Measurements from ENCODE around the gene ATXN7. TPM values are rescaled to one million over a fixed set of nuclear protein-coding genes. Genes with fewer than 3 reads are reported as not detected.

ATXN7 gene
- total RNA-seq, 2 experiments from 2014 or later: 15.2 to 35.2 TPM

DNA sequence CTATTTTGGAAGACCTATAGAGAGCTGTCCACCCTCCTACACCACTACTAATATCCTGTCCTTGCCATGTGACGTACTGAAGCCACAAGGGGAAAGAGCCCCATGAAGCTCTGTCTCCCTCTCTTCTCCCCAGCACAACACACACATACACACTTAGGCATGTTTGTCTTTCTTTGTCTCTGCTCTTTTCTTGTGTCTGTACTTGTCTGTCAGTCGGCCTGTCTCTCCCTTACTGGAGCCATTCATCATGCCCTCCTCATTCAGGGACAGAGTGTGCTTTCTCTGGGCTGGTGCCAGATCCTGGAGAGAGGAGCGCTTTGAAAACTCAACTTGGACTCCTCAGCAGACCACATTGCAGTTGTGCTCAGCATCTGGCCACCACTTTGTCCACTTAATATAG is 112.1 kb downstream of the ATXN7 start:
- CTCF ChIA-PET (ENCODE audit: unreplicated experiment): no interaction called here
- intact Hi-C loops (cut with micrococcal nuclease; ENCODE audit: unreplicated experiment): no loop called here
- Histone ChIP-seq H3K27ac (ENCODE audit: low read depth, low read length, poor library complexity, severe bottlenecking) (no peak overlapping the region), H3K4me2 (ENCODE audit: low read length) (no peak overlapping the region), H2AFZ (ENCODE audit: low read length) (no peak overlapping the region), H4K20me1 (ENCODE audit: insufficient read depth, low read length) (no peaks in the 10 kb centered on the region; the same call in 1 of the 2 replicates), H3K79me2 (ENCODE audit: insufficient read depth, low read depth, low read length) (no peaks in the 10 kb centered on the region), H3K4me1 (ENCODE audit: insufficient read depth, low read length, poor library complexity, severe bottlenecking) (no peaks in the 10 kb centered on the region), H3K4me3 (ENCODE audit: low read depth, low read length, poor library complexity, severe bottlenecking) (no peak overlapping the region), H3K36me3 (ENCODE audit: insufficient read depth, low read length) (peaks cover 29% of the 10 kb centered on the region), H3K9me3 (ENCODE audit: low read length) (no peaks in the 10 kb centered on the region), H3K9me2 (ENCODE audit: insufficient read depth, low read length) (no peaks in the 10 kb centered on the region)
- POLR2A ChIA-PET: interaction anchor here (0.8 to 1.0 kb wide), 2 partner anchors 8 to 14 kb away, joined by 3 to 4 read pairs; no protein-coding TSS in a partner anchor
- TF ChIP-seq EZH2phosphoT487 (IDR thresholded peaks at IDR 0.05; ENCODE audit: borderline replicate concordance, low read depth, low read length): no peak
- TF ChIP-seq, protein P1, sequence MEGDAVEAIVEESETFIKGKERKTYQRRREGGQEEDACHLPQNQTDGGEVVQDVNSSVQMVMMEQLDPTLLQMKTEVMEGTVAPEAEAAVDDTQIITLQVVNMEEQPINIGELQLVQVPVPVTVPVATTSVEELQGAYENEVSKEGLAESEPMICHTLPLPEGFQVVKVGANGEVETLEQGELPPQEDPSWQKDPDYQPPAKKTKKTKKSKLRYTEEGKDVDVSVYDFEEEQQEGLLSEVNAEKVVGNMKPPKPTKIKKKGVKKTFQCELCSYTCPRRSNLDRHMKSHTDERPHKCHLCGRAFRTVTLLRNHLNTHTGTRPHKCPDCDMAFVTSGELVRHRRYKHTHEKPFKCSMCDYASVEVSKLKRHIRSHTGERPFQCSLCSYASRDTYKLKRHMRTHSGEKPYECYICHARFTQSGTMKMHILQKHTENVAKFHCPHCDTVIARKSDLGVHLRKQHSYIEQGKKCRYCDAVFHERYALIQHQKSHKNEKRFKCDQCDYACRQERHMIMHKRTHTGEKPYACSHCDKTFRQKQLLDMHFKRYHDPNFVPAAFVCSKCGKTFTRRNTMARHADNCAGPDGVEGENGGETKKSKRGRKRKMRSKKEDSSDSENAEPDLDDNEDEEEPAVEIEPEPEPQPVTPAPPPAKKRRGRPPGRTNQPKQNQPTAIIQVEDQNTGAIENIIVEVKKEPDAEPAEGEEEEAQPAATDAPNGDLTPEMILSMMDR (conservative IDR thresholded peaks at IDR 0.05; ENCODE audit: low read length): no peak
- no TSS peak for BruUV-seq (replicated peaks)
- DNase-seq (ENCODE audit: low spot score): no peak

DNA sequence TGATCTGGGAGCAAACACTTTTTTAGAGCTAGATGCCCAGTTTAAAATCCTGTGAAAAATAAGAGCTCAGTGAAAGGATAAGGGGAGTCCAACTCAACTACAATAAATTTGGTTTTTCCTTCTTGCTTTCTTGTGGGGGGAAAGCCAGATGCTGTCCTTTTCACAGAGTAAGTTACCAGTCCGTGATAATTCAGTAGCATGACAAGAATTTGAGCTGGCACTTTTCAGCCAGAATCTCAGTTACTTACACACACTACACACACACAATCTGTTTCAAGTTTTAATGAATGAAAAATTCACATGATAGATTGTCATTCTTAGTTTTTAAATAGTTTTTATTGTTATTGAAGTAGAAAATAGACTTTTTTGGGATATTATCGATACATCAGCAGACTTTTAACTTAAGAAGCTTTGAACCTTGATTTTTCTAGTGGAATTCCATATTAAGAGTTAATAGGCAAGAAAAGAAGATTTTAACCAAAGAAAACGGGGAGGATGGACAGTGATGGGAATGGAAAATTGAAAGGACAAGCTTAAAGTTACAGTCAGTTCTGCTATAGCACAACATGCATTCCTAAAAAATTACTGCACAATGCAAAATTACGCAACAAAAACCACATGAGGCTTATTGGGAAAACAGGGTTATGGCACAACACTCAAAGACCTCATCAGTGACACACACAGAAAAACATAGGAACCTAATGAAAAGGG is 112.6 kb downstream of the ATXN7 start:
- Histone ChIP-seq H4K20me1 (ENCODE audit: insufficient read depth, low read length) (no peaks in the 10 kb centered on the region; the same call in 1 of the 2 replicates), H3K9me3 (ENCODE audit: low read length) (no peaks in the 10 kb centered on the region), H3K9me2 (ENCODE audit: insufficient read depth, low read length) (no peaks in the 10 kb centered on the region), H3K4me3 (ENCODE audit: low read depth, low read length, poor library complexity, severe bottlenecking) (no peak overlapping the region), H3K27ac (ENCODE audit: low read depth, low read length, poor library complexity, severe bottlenecking) (no peak overlapping the region), H3K79me2 (ENCODE audit: insufficient read depth, low read depth, low read length) (no peaks in the 10 kb centered on the region), H2AFZ (ENCODE audit: low read length) (no peak overlapping the region), H3K4me1 (ENCODE audit: insufficient read depth, low read length, poor library complexity, severe bottlenecking) (no peaks in the 10 kb centered on the region), H3K36me3 (ENCODE audit: insufficient read depth, low read length) (peaks cover 34% of the 10 kb centered on the region), H3K4me2 (ENCODE audit: low read length) (no peak overlapping the region)
- ChIA-PET POLR2A (interaction anchor here (0.8 to 1.0 kb wide), 2 partner anchors 9 to 15 kb away, joined by 3 to 4 read pairs; no protein-coding TSS in a partner anchor), CTCF (ENCODE audit: unreplicated experiment) (no interaction called here)
- no TSS peak for BruUV-seq (replicated peaks)
- intact Hi-C loops (cut with micrococcal nuclease; ENCODE audit: unreplicated experiment): no loop called here
- DNase-seq (ENCODE audit: low spot score): no peak
- no peak for TF ChIP-seq EZH2phosphoT487 (IDR thresholded peaks at IDR 0.05; ENCODE audit: borderline replicate concordance, low read depth, low read length)
- TF ChIP-seq, protein P1 (conservative IDR thresholded peaks at IDR 0.05; ENCODE audit: low read length): no peak

DNA sequence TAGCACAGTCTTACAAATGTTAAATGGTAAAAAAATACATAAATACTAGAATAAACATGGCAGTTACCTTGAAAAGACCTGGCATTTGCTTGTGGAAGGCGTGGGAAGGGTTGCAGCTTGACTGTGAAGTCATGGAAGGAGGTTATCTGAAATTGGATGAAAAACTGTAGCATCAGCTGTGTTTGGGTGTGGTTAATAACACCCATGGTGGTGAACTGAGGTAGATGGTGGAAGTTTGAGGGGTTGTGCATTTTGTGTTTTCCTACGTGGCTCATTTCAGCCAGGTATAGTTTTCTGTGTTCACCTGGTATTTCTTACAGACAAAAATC is 113.2 kb downstream of the ATXN7 start:
- Histone ChIP-seq H3K9me2 (ENCODE audit: insufficient read depth, low read length) (no peaks in the 10 kb centered on the region), H3K4me1 (ENCODE audit: insufficient read depth, low read length, poor library complexity, severe bottlenecking) (no peaks in the 10 kb centered on the region), H3K4me3 (ENCODE audit: low read depth, low read length, poor library complexity, severe bottlenecking) (no peak overlapping the region), H4K20me1 (ENCODE audit: insufficient read depth, low read length) (no peaks in the 10 kb centered on the region; the same call in 1 of the 2 replicates), H3K79me2 (ENCODE audit: insufficient read depth, low read depth, low read length) (no peaks in the 10 kb centered on the region), H2AFZ (ENCODE audit: low read length) (no peak overlapping the region), H3K9me3 (ENCODE audit: low read length) (no peaks in the 10 kb centered on the region), H3K4me2 (ENCODE audit: low read length) (no peak overlapping the region), H3K36me3 (ENCODE audit: insufficient read depth, low read length) (peaks cover 40% of the 10 kb centered on the region), H3K27ac (ENCODE audit: low read depth, low read length, poor library complexity, severe bottlenecking) (no peak overlapping the region)
- POLR2A ChIA-PET: interaction anchor here (0.6 to 1.2 kb wide), 3 partner anchors 8 to 20 kb away, joined by 3 to 9 read pairs (median 4); no protein-coding TSS in a partner anchor
- CTCF ChIA-PET (ENCODE audit: unreplicated experiment): no interaction called here
- TF ChIP-seq, protein P1 (conservative IDR thresholded peaks at IDR 0.05; ENCODE audit: low read length): no peak
- no peak for TF ChIP-seq EZH2phosphoT487 (IDR thresholded peaks at IDR 0.05; ENCODE audit: borderline replicate concordance, low read depth, low read length)
- intact Hi-C loops (cut with micrococcal nuclease; ENCODE audit: unreplicated experiment): no loop called here
- no peak for DNase-seq (ENCODE audit: low spot score)
- no TSS peak for BruUV-seq (replicated peaks)

Data from OCI-LY7 (cell line).